ENCODE results near the gene NPLOC4.

Gene NPLOC4

GRCh38 chr17:81648707-81649085, 11.8 kb upstream of the NPLOC4 start:
- Mint-ChIP-seq H3K27ac (no peak overlapping the region), H3K27me3 (peaks cover 50% of the 10 kb centered on the region), H3K4me3 (no peak overlapping the region)

DNA sequence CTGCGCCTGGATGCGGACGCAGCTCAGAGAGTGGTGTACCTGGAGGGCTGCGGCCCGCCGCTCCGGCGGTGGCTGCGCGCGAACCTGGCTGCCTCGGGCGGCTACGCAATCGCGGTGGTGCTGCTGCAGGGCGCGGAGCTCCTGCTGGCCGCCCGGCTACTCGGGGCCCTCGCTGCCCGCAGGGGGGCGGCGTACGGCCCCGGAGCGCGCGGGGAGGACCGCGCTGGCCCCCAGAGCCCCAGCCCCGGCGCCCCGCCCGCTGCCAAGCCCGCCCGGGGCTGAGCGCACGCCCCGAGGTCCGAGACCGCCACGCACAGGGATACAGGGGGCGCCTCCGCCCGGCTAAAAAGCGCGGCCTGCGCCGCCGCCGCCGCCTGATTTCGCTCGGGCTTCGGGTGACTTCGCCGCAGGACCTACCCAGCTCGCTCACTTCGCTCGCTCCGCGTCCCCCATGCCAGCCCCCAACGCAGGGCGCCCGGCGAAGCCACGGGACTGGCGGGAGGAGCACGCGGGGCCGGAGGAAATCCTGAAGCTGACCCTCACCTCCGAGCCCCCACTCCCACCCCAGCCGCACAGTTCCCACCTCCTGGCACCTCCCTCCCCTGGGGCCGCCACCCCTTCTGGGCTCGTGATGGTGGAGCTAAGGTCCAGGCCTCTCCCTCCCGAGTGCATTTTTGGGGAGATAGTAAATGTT, 11.2 kb upstream of the NPLOC4 start:
- peaks cover 50% of the 10 kb centered on the region for H3K27me3 Mint-ChIP-seq
- no peak overlapping the region for H3K4me3 Mint-ChIP-seq
- ATAC-seq (no peak), DNase-seq (no peak)
- H3K4me1 Mint-ChIP-seq: peaks cover 12% of the 10 kb centered on the region
- no peaks in the 10 kb centered on the region for H3K9me3 Mint-ChIP-seq
- H3K27ac Mint-ChIP-seq: no peak overlapping the region

More at GRCh38 chr17:81648707-81649085, 11.8 kb upstream of the NPLOC4 start:
- Mint-ChIP-seq H3K9me3 (no peaks in the 10 kb centered on the region), H3K4me1 (peaks cover 17% of the 10 kb centered on the region)
- no peak for ATAC-seq
- no peak for DNase-seq

GRCh38 chr17:81647640-81648012, 10.7 kb upstream of the NPLOC4 start:
- ATAC-seq: no peak

DNA sequence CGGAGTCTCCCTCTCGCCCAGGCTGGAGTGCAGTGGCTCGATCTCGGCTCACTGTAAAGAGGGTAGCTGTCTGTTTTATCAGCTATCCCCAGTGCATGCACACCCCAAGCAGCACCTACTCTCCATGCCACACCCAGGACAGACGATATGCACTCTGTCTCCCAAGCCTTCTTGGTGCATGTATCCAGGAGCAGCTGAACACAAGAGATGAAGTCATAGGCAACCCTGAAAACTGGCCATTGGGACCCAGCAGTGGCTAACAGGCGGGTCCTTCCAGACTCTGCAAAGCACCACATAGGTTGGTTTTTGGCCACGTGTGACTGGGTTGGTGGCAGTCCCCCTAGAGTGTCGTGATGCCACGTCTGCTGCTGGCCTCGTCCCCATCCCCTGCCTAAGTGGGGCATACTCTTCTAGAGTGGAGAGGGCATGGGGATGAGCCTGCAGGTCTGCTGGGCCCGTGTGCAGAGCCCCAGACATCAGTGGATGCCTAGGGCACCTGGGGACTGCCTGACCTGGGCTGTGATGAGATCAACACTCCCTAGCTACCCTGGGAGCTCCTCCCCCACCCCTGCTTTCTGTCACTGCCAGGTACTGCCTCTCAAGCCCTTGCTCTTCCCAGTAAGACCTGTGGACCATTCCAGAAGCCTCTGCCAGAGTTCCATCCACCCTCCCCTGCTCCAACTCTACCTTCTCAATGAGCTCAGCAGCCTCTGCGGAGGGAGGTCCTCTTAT, 10.1 kb upstream of the NPLOC4 start:
- no peaks in the 10 kb centered on the region for H3K9me3 Mint-ChIP-seq
- ATAC-seq (no peak), DNase-seq (no peak)
- H3K27me3 Mint-ChIP-seq: peaks cover 48% of the 10 kb centered on the region
- H3K4me3 Mint-ChIP-seq: no peak overlapping the region
- H3K4me1 Mint-ChIP-seq: peaks cover 5% of the 10 kb centered on the region
- H3K27ac Mint-ChIP-seq: no peak overlapping the region

More at GRCh38 chr17:81647640-81648012, 10.7 kb upstream of the NPLOC4 start:
- Mint-ChIP-seq H3K4me1 (peaks cover 7% of the 10 kb centered on the region), H3K4me3 (no peak overlapping the region), H3K27me3 (peaks cover 50% of the 10 kb centered on the region), H3K27ac (no peak overlapping the region), H3K9me3 (no peaks in the 10 kb centered on the region)
- DNase-seq: no peak

- no peak overlapping the region for H3K27ac Mint-ChIP-seq
- H3K9me3 Mint-ChIP-seq: no peaks in the 10 kb centered on the region
- peaks cover 31% of the 10 kb centered on the region for H3K27me3 Mint-ChIP-seq
- DNase-seq: no peak
- H3K4me1 Mint-ChIP-seq: no peaks in the 10 kb centered on the region
- no peak for ATAC-seq
- no peak overlapping the region for H3K4me3 Mint-ChIP-seq
Observed at GRCh38 chr17:81644976-81645952, 8.4 kb upstream of the NPLOC4 start.

GRCh38 chr17:81644496-81644895, 7.6 kb upstream of the NPLOC4 start:
- H3K4me3 Mint-ChIP-seq: no peak overlapping the region
- DNase-seq (no peak), ATAC-seq (peak; percentile 15)
- H3K4me1 Mint-ChIP-seq: no peaks in the 10 kb centered on the region
- peaks cover 27% of the 10 kb centered on the region for H3K27me3 Mint-ChIP-seq
- no peak overlapping the region for H3K27ac Mint-ChIP-seq
- H3K9me3 Mint-ChIP-seq: no peaks in the 10 kb centered on the region

DNA sequence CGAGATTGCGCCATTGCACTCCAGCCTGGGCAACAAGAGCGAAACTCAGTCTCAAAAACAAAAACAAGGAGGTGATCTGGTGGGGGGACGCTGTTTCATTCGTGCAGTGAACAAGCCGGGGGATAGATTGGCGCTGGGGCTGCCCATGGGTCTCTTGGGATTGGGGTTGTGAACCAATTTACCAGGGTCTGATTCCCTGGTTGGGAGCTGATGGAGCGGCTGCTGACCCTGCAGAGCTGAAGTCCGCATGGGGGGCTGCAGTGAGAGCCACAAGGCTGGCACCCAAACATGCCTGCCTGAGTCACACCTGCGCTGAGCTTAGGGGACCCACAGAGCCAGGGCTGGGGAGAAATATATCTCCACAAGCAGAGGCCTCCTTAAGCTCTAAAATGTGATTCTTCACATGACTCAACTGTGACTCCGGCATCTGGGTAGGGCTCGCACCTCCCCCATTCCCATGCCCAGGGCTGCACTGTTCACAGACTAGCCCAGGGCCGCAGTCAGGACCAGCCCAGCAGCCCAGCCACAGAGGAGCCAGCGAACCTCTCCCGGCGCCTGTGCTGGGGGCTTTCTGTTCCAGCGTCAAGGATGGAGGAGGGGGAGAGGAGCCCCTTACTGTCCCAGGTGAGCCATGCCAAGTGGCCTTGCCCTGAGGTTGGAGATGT, 5.0 kb upstream of the NPLOC4 start:
- no peak for ATAC-seq
- Mint-ChIP-seq H3K9me3 (no peaks in the 10 kb centered on the region), H3K27me3 (peaks cover 3% of the 10 kb centered on the region), H3K4me3 (no peak overlapping the region), H3K4me1 (no peaks in the 10 kb centered on the region), H3K27ac (peak overlapping the region in 1 of 2 donors; percentile 87)
- no peak for DNase-seq

DNA sequence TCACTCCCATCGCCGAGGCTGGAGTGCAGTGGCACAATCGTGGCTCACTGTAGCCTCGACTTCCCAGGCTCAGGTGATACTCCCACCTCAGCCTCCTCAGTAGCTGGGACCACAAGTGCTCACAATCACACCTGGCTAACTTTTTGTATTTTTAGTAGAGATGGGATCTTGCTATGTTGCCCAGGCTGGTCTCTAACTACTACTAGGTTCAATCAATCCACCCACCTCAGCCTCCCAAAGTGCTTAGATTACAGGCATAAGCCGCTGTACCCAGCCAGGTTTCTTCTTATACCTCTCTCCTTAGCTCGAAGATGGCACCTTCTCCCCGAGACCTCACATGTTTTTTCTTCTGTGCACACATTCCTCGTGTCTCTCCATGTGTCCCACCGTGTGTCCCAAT, 3.1 kb upstream of the NPLOC4 start:
- H3K4me1 Mint-ChIP-seq: peaks cover 11% of the 10 kb centered on the region

DNA sequence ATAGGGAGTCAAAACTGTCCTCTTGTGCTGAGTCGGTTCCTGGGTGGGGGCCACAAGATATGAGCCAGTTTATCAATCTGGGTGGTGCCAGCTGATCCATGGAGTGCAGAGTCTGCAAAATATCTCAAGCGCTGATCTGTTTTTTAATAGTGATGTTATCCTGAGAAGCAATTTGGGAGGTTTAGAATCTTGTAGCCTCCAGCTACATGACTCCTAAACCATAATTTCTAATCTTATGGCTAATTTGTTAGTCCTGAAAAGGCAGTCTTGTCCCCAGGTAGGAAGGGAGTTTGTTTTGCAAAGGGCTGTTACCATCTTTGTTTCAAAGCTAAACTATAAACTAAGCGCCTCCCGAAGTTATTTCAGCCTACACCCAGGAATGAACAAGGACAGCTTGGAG, 1.8 kb upstream of the NPLOC4 start:
- Mint-ChIP-seq H3K4me1 (peaks cover 11% of the 10 kb centered on the region), H3K4me3 (no peak overlapping the region), H3K9me3 (no peaks in the 10 kb centered on the region), H3K27ac (no peak overlapping the region), H3K27me3 (no peaks in the 10 kb centered on the region)
- DNase-seq: no peak
- ATAC-seq: no peak

More for the DNA sequence above, 3.1 kb upstream of the NPLOC4 start:
- ATAC-seq: no peak
- no peak overlapping the region for H3K4me3 Mint-ChIP-seq
- H3K27ac Mint-ChIP-seq: no peak overlapping the region
- no peak for DNase-seq
- H3K27me3 Mint-ChIP-seq: no peaks in the 10 kb centered on the region
- H3K9me3 Mint-ChIP-seq: no peaks in the 10 kb centered on the region

- no peaks in the 10 kb centered on the region for H3K27me3 Mint-ChIP-seq
- peak overlapping the region; percentile 87 to 88 for H3K4me3 Mint-ChIP-seq
- no peaks in the 10 kb centered on the region for H3K9me3 Mint-ChIP-seq
- ATAC-seq (peak; percentile 4), DNase-seq (no peak)
- peaks cover 11% of the 10 kb centered on the region for H3K4me1 Mint-ChIP-seq
- peak overlapping the region; percentile 69 to 99 for H3K27ac Mint-ChIP-seq
Observed at GRCh38 chr17:81635973-81636504, 873 bp downstream of the NPLOC4 start.

- Mint-ChIP-seq H3K27me3 (no peaks in the 10 kb centered on the region), H3K4me1 (peaks cover 11% of the 10 kb centered on the region), H3K27ac (peak overlapping the region in 1 of 2 donors; percentile 40), H3K4me3 (peak overlapping the region; percentile 87 to 88), H3K9me3 (no peaks in the 10 kb centered on the region)
- ATAC-seq: no peak
- no peak for DNase-seq
Observed at GRCh38 chr17:81635431-81635830, 1.5 kb downstream of the NPLOC4 start.

DNA sequence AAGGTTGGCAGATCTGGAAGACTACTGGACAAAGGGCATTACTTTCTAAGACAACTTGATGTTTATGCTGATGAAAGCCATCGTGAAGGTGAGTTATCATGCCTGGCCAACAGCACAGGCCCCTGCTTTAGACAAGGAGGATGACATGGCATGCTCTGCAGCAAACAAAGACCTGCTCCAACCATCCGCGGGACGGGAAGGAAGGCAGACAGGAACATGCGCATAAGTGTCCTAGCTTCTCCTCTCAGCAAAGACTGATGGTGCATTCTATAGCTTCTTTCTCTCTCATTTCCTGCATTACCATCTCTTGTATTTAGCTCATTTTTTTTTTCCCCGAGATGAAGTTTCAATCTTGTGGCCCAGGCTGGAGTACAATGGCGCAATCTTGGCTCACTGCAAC, 5.4 kb downstream of the NPLOC4 start:
- DNase-seq (no peak), ATAC-seq (no peak)
- H3K4me1 Mint-ChIP-seq: peaks cover 12% of the 10 kb centered on the region
- no peaks in the 10 kb centered on the region for H3K27me3 Mint-ChIP-seq
- H3K27ac Mint-ChIP-seq: no peak overlapping the region
- no peaks in the 10 kb centered on the region for H3K9me3 Mint-ChIP-seq
- H3K4me3 Mint-ChIP-seq: no peak overlapping the region

DNA sequence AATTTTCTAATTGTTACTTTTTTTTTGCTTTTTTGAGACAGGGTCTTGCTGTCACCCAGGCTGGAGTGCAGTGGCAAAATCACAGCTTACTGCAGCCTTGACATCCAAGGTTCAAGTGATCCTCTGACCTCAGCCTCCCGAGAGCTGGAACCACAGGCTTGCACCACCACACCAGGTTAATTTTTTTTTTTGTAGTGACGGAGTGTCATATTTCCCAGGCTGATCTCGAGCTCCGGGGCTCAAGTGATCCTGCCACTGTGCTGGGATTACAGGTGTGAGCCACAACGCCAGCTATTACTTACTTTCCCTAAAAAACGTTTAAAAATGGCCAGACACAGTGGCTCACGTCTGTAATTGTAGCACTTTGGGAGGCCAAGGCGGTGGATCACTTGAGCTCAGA, 6.6 kb downstream of the NPLOC4 start:
- DNase-seq (no peak), ATAC-seq (no peak)
- Mint-ChIP-seq H3K27ac (no peak overlapping the region), H3K4me3 (no peak overlapping the region), H3K4me1 (peaks cover 7% of the 10 kb centered on the region), H3K27me3 (no peaks in the 10 kb centered on the region), H3K9me3 (no peaks in the 10 kb centered on the region)

DNA sequence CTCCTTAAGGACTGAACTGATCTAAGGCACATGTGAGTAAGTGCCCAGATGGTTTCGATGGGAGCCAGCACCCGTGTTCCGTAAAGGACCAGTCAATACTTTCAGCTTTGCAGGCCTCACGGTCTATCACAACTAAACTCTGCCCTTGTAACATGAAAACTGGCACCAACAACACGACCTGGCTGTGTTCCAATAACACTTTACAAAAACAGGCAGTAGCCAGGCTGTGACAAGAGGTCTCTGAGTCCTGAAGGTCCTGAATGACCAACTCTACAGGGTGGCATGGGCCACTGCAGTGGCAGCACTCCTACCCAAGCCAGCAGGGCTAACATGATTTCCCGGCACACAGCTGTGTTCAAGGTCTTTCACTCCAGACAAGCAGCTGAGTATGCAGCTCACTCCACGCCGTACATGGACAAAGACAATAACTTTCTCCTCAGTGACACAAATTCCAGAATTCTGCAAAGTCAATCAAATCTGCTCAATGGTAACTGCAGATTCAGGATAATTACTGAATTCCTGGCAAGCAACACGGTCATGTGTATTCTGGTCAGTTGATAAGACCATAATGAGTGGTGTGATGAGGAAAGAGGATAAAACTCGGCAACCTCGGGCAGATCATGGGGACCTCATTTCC, 15.3 kb downstream of the NPLOC4 start:
- Mint-ChIP-seq H3K4me1 (peaks cover 10% of the 10 kb centered on the region), H3K27ac (no peak overlapping the region), H3K27me3 (no peaks in the 10 kb centered on the region), H3K4me3 (no peak overlapping the region), H3K9me3 (no peaks in the 10 kb centered on the region)
- ATAC-seq: no peak
- no peak for DNase-seq
